Adipocyte (in vitro differentiated cells): Measurements from ENCODE around the gene SUDS3.

Source experiments
- DNase-seq: peaks from one replicate; pipeline ENCODE4 v3.0.0-alpha.2; 2015; ENCODE audit warnings: low read depth
- H3K27me3 ChIP-seq: replicated peaks from 2 replicates; pipeline ENCODE4 v1.7.0; 2013; ENCODE audit warnings: mild to moderate bottlenecking, low read length, moderate library complexity; ENCODE audit not compliant: control insufficient read depth, insufficient read depth
- H3K36me3 ChIP-seq: 2 replicates; pipeline ENCODE4 v1.7.0; 2013; ENCODE audit warnings: low read length, mild to moderate bottlenecking, moderate library complexity; ENCODE audit not compliant: control insufficient read depth, insufficient read depth, severe bottlenecking
- H3K4me1 ChIP-seq: 2 replicates; pipeline ENCODE4 v1.7.0; 2013; ENCODE audit warnings: mild to moderate bottlenecking, low read length, moderate library complexity; ENCODE audit not compliant: control insufficient read depth, insufficient read depth
- H3K4me3 ChIP-seq: 2 replicates; pipeline ENCODE4 v1.7.0; 2013; ENCODE audit warnings: mild to moderate bottlenecking, low read length, moderate library complexity
- H3K9ac ChIP-seq: 2 replicates; pipeline ENCODE4 v1.7.0; 2013; ENCODE audit warnings: mild to moderate bottlenecking, low read length, moderate library complexity
- H3K9me3 ChIP-seq: 2 replicates; pipeline ENCODE4 v1.7.0; 2013; ENCODE audit warnings: mild to moderate bottlenecking, low read length, moderate library complexity; ENCODE audit not compliant: control insufficient read depth

The SUDS3 gene

GRCh38 chr12:118357257-118358007 is 18.9 kb upstream of the SUDS3 start:
- Histone ChIP-seq H3K9me3 (no peaks in the 10 kb centered on the region), H3K4me1 (peaks cover 51% of the 10 kb centered on the region), H3K36me3 (no peaks in the 10 kb centered on the region), H3K27me3 (no peaks in the 10 kb centered on the region), H3K4me3 (peak overlapping the region; percentile 62), H3K9ac (peak overlapping the region; percentile 70)
- DNase-seq = no peak

DNA sequence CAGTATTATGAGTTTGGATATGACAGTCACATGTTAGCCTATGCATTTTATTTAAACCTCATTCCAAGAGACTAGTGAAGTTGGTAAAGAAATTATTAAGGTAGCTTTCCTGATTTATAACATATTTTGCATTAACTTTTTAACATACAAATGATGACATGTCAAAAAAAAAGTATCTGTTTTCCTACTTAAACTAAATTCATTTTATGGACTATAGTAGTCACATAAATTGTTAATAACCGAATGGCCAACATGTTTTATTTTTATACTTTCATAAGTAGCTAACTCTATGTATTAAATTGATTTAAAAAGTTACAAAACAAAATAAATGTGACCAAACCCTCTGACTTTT is 18.4 kb upstream of the SUDS3 start:
- Histone ChIP-seq H3K9me3 (no peaks in the 10 kb centered on the region), H3K4me1 (peaks cover 51% of the 10 kb centered on the region), H3K36me3 (no peaks in the 10 kb centered on the region), H3K27me3 (no peaks in the 10 kb centered on the region), H3K4me3 (no peak overlapping the region), H3K9ac (peak overlapping the region; percentile 70)
- DNase-seq = no peak

DNA sequence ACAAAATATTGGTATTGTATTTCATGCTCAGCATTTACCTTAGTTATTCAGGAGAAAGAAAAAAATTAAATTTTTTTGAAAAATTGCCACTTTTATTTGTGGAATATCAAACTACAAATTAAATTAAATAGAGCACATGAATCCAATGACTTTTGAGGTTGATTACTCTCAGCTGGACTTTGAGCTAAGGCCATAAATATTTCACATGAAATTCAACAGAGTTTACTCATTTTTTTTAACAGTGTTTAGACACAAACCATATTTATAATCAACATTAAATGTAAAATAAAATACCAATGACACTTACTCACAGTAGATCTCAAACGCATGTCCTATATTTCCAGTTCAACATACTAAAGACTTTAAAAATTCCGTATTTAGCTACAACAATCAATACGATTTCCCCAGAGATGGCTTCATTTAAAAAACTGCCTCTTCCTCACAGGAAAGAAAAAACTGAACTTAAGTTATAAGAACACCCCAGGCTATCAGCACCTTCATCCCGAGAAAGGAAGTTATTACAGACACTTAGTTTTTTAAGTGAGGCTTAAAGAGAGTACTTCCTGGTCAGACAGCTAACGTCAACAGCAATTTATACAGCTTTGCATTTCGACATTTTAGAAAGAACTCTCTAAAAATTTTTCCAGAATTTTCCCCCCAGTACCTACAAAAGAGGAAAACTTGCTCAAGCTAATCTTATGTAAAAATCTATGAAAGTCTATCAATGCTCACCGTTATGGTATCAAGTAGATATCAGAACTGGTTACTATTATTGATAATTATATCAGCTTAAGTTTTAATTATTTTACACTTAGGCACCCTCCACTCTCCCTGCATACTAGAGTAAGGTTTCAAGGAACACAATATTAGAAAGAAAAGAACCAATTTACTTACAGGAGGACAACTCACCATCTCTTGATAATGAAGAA is 17.5 kb upstream of the SUDS3 start:
- H3K4me1 ChIP-seq = peaks cover 51% of the 10 kb centered on the region
- no peak overlapping the region for H3K9ac ChIP-seq
- no peaks in the 10 kb centered on the region for H3K27me3 ChIP-seq
- DNase-seq = no peak
- no peaks in the 10 kb centered on the region for H3K36me3 ChIP-seq
- H3K4me3 ChIP-seq = peak overlapping the region; percentile 27
- H3K9me3 ChIP-seq = no peaks in the 10 kb centered on the region

DNA sequence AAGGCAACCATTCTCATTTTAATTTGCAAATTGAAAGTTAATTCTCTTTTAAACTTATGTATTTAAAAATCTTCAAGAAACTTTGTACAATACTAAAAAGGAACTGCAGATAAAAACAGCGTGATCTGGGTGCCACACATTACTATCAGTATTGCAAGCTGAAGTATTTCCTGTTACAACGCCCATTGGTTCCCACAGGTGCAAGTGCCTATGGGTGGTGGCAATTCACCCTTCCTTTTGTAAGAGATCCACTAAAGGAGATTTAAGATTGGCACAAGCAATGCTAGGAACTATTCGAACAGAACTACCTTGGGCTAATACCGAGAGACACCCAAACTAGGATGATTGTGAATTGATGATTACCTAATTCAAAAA is 16.8 kb upstream of the SUDS3 start:
- H3K4me1 ChIP-seq = peaks cover 51% of the 10 kb centered on the region
- H3K4me3 ChIP-seq = no peak overlapping the region
- DNase-seq = no peak
- no peaks in the 10 kb centered on the region for H3K27me3 ChIP-seq
- no peaks in the 10 kb centered on the region for H3K36me3 ChIP-seq
- H3K9ac ChIP-seq = no peak overlapping the region
- H3K9me3 ChIP-seq = no peaks in the 10 kb centered on the region

- Histone ChIP-seq H3K27me3 (no peaks in the 10 kb centered on the region), H3K9me3 (no peaks in the 10 kb centered on the region), H3K4me1 (peaks cover 44% of the 10 kb centered on the region), H3K9ac (peak overlapping the region; percentile 45), H3K4me3 (no peak overlapping the region), H3K36me3 (no peaks in the 10 kb centered on the region)
- DNase-seq = no peak
These were observed 15.3 kb upstream of the SUDS3 start for GRCh38 chr12:118361092-118361404.

DNA sequence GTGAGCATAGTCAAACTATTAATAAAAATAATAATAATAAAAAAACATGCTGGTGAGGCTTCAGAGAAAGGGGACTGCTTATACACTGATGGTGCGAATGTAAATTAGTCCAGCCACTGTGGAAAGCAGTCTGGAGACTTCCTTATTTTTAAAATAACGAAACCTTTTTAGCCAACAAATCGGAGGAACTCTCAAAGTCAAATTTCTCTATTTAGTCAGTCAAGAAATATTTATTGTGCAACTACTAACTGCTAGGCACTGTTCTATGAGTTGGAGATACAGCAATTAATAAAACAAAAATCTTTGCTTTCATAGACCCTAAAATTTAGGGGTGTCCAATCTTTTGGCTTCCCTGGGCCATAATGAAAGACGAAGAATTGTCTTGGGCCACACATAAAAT is 14.5 kb upstream of the SUDS3 start:
- Histone ChIP-seq H3K27me3 (no peaks in the 10 kb centered on the region), H3K9ac (no peak overlapping the region), H3K4me1 (peaks cover 36% of the 10 kb centered on the region), H3K4me3 (no peak overlapping the region), H3K36me3 (no peaks in the 10 kb centered on the region), H3K9me3 (no peaks in the 10 kb centered on the region)
- DNase-seq = no peak

DNA sequence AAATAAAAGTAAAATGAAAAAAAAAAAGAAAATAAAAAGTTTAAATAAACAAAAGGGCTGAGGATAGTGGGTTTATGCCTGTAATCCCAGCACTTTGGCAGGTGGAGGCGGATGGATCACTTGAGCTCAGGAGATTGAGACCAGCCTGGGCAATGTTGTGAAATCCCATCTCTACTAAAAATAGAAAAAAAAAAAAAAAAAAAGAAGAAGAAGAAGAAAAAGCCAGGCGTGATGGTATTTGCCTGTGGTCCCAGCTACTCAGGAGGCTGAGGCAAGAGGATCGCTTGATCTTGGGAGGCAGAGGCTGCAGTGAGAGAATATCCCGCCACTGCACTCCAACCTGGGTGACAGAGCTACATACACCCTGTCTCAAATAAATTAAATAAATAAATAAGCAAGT is 7.5 kb upstream of the SUDS3 start:
- no peak for DNase-seq
- Histone ChIP-seq H3K36me3 (no peaks in the 10 kb centered on the region), H3K9me3 (no peaks in the 10 kb centered on the region), H3K4me1 (peaks cover 21% of the 10 kb centered on the region), H3K4me3 (no peak overlapping the region), H3K9ac (no peak overlapping the region), H3K27me3 (no peaks in the 10 kb centered on the region)

DNA sequence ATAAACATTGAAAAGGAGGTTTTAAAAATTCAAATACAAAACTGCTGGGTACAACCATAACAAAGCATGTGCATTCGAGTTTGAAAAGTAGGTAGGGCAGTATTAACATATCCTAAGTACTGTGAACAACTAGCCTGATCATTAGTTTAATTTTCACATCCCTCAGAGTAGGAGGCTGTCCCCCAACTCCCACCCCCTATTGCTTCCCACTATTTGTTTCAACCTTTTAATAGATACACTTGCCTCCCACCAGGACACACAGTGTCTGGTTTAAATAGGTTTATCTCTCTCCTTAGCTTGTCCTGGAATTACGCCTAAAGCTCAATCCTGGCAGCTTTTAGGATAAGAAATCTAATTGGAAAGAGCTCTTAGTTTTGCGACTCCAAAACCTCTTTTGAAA is 5.8 kb upstream of the SUDS3 start:
- peak overlapping the region; percentile 93 for H3K9ac ChIP-seq
- peak overlapping the region; percentile 95 for H3K4me3 ChIP-seq
- DNase-seq = no peak
- H3K36me3 ChIP-seq = no peaks in the 10 kb centered on the region
- peaks cover 33% of the 10 kb centered on the region for H3K4me1 ChIP-seq
- no peaks in the 10 kb centered on the region for H3K9me3 ChIP-seq
- H3K27me3 ChIP-seq = no peaks in the 10 kb centered on the region

DNA sequence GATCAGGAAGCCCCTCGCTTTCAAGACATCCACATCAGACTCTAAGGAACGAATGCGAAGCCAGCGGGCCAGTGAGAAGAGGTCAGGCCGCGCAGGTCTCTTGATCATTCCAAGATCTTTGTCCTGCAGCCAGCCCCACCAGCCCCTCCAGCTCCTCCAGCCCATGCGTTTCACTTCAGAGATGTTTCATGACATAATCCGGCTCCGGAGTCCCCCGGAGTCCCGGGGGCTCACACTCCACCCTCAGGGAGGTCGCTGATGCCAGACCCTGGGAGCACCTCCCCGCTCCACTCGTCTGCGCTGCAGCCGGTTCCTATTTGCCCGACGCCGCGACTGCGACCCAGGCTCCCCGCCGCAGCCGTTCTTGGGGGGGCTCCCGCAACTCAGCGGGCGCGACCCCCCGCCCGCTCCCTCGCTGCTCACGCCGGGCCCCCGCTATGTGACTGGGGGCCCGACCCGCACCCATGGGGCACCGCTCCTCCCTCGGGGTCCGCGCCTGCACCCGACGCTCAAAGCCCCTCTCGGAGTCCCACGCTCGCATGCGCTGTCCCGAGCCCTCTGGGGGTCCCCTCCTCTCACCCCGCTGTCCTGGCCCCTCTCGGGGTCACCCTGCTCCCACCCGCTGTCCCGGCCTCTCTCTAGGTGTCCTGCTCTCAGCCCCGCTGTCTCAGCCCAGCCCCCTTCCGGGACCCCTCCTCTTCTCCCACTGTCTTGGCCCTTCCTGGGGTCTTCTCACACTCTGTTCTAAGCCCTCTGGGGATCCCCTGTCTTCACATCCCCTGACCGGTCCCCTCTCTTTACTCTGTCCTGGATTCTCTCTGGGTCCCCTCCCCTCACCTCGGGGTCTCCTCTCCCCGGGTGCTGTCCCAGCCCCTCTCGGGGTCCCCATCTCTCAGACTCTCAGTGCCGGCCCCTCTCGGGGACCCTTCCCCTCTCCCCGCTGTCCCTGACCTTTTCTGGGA is 4.8 kb upstream of the SUDS3 start:
- no peaks in the 10 kb centered on the region for H3K27me3 ChIP-seq
- peak overlapping the region; percentile 93 for H3K9ac ChIP-seq
- peak; percentile 38 for DNase-seq
- H3K4me1 ChIP-seq = peaks cover 36% of the 10 kb centered on the region
- no peaks in the 10 kb centered on the region for H3K9me3 ChIP-seq
- H3K4me3 ChIP-seq = peak overlapping the region; percentile 95
- H3K36me3 ChIP-seq = no peaks in the 10 kb centered on the region

GRCh38 chr12:118372541-118373495 is 3.5 kb upstream of the SUDS3 start, which contains the start of gene TAOK3:
TAOK3 (minus strand) TSS chr12:118372907; CDS start chr12:118255567, 117,340 bp downstream.
- H3K27me3 ChIP-seq = no peaks in the 10 kb centered on the region
- peaks cover 42% of the 10 kb centered on the region for H3K4me1 ChIP-seq
- H3K9ac ChIP-seq = peak within 1 kb of the TSS; percentile 93
- no peaks in the 10 kb centered on the region for H3K36me3 ChIP-seq
- DNase-seq = peak; percentile 100
- no peaks in the 10 kb centered on the region for H3K9me3 ChIP-seq
- H3K4me3 ChIP-seq = peak within 1 kb of the TSS; percentile 97
